A673 (cell line): Measurements from ENCODE around the gene RGS14. TPM values are rescaled to one million over a fixed set of nuclear protein-coding genes. Genes with fewer than 3 reads are reported as not detected.

Source experiments
- BruUV-seq: library from RNA; stranded (reverse); fragments of 400-500 nt; replicated peaks from 2 replicates; lab custom pipeline; 2021; lab: Mats Ljungman, UMichigan
- CTCF ChIA-PET: fragments of 300-600 bp; sonication (Branson Sonifier 250); formaldehyde crosslinking; loops from one replicate; lab custom pipeline; 2022; ENCODE audit warnings: antibody characterized with exemption; lab: Charles Lee
- POLR2A ChIA-PET: fragments of 300-600 bp; sonication (Branson Sonifier 250); formaldehyde crosslinking; loops from one replicate; lab custom pipeline; 2022; ENCODE audit warnings: antibody characterized with exemption; ENCODE audit not compliant: low non-redundant PET; lab: Charles Lee
- DNase-seq: peaks from one replicate; pipeline ENCODE4 v3.0.0-alpha.2; 2015; ENCODE audit warnings: low spot score
- H3K27ac ChIP-seq: fragments of 200-600 bp; sonication (generic); 2 replicates; pipeline ENCODE4 v1.5.1; 2016; ENCODE audit warnings: mixed run types, low read depth, mild to moderate bottlenecking, mixed read lengths, antibody characterized with exemption, low read length; ENCODE audit not compliant: poor library complexity, severe bottlenecking
- H3K27me3 ChIP-seq: fragments of 200-600 bp; sonication (generic); replicated peaks from 2 replicates; pipeline ENCODE4 v1.6.1; 2017; ENCODE audit warnings: mixed run types, low read depth, mild to moderate bottlenecking, mixed read lengths, antibody characterized with exemption, low read length; ENCODE audit not compliant: insufficient read depth, poor library complexity
- H3K36me3 ChIP-seq: fragments of 200-600 bp; sonication (generic); 2 replicates; pipeline ENCODE4 v1.6.1; 2016; ENCODE audit warnings: mixed run types, mild to moderate bottlenecking, mixed read lengths, antibody characterized with exemption, low read length; ENCODE audit not compliant: insufficient read depth, poor library complexity, severe bottlenecking
- H3K4me1 ChIP-seq: fragments of 200-600 bp; sonication (generic); 2 replicates; pipeline ENCODE4 v1.6.1; 2017; ENCODE audit warnings: mixed run types, mild to moderate bottlenecking, mixed read lengths, antibody characterized with exemption, low read length; ENCODE audit not compliant: insufficient read depth, poor library complexity, severe bottlenecking
- H3K4me3 ChIP-seq: fragments of 200-600 bp; sonication (generic); 2 replicates; pipeline ENCODE4 v1.5.1; 2016; ENCODE audit warnings: low read depth, mixed run types, mild to moderate bottlenecking, mixed read lengths, low read length; ENCODE audit not compliant: poor library complexity, severe bottlenecking
- H3K9me3 ChIP-seq: fragments of 200-600 bp; sonication (generic); 2 replicates; pipeline ENCODE4 v1.6.1; 2016; ENCODE audit warnings: mixed run types, low read depth, mild to moderate bottlenecking, mixed read lengths, antibody characterized with exemption, low read length; ENCODE audit not compliant: poor library complexity, severe bottlenecking
- CTCF ChIP-seq: fragments of 300-800, 200-600 bp; sonication (generic); conservative IDR thresholded peaks from 2 replicates; pipeline ENCODE4 v1.5.1; 2017; ENCODE audit warnings: low read depth, mild to moderate bottlenecking, antibody characterized with exemption, low read length, moderate library complexity, mixed read lengths
- EZH2 ChIP-seq: fragments of 200-600 bp; sonication (generic); IDR thresholded peaks from 2 replicates; pipeline ENCODE4 v1.6.1; 2017; ENCODE audit warnings: borderline replicate concordance, low read depth, mild to moderate bottlenecking, mixed read lengths, antibody characterized with exemption, low read length; ENCODE audit not compliant: poor library complexity, severe bottlenecking
- intact Hi-C: fragments of 100-400 bp; cut with micrococcal nuclease; formaldehyde crosslinking; loops from one replicate; pipeline ENCODE4 v1.10.0; 2022; ENCODE audit not compliant: unreplicated experiment
- total RNA-seq: library from RNA; stranded (reverse); gene quantifications from 2 replicates; pipeline ENCODE4 v1.2.3, GENCODE V29; 2021

Gene RGS14
- total RNA-seq, 1 experiment from 2014 or later, result 3.1 TPM

- intact Hi-C loops, result loop anchor here (2.0 kb wide), 2 partner anchors 187 to 197 kb away; partner anchors contain the start of gene PDLIM7
- no peak overlapping the region for H3K27ac ChIP-seq
- TF ChIP-seq EZH2 (no peak), CTCF (peak; percentile 86)
- H3K4me1 ChIP-seq, result peaks cover 20% of the 10 kb centered on the region
- no TSS peak for BruUV-seq
- H3K4me3 ChIP-seq, result peak overlapping the region; percentile 80
- H3K36me3 ChIP-seq, result peaks cover 28% of the 10 kb centered on the region
- DNase-seq, result peak; percentile 70
- no peaks in the 10 kb centered on the region for H3K9me3 ChIP-seq
- no peaks in the 10 kb centered on the region for H3K27me3 ChIP-seq
- ChIA-PET POLR2A (no interaction called here), CTCF (interaction anchor here (0.6 to 1.8 kb wide), 11 partner anchors 8 to 531 kb away, joined by 3 to 18 read pairs (median 4); partner anchors contain the start of gene GRK6)
These were observed 48.2 kb upstream of the RGS14 start for GRCh38 chr5:177309351-177310191.

- ChIA-PET CTCF (interaction anchor here (0.6 to 1.8 kb wide), 9 partner anchors 8 to 501 kb away, joined by 3 to 6 read pairs (median 4); partner anchors contain the start of gene GRK6), POLR2A (no interaction called here)
- DNase-seq, result no peak
- peak overlapping the region; percentile 80 for H3K4me3 ChIP-seq
- no TSS peak for BruUV-seq
- H3K9me3 ChIP-seq, result no peaks in the 10 kb centered on the region
- no peaks in the 10 kb centered on the region for H3K27me3 ChIP-seq
- peaks cover 23% of the 10 kb centered on the region for H3K36me3 ChIP-seq
- intact Hi-C loops, result loop anchor here (2.0 kb wide), 1 partner anchor 186 kb away; the partner anchor contains the start of gene PDLIM7
- TF ChIP-seq CTCF, result no peak
- TF ChIP-seq EZH2, result no peak
- no peak overlapping the region for H3K27ac ChIP-seq
- H3K4me1 ChIP-seq, result peaks cover 20% of the 10 kb centered on the region
These were observed 47.4 kb upstream of the RGS14 start for GRCh38 chr5:177310332-177310731.

DNA sequence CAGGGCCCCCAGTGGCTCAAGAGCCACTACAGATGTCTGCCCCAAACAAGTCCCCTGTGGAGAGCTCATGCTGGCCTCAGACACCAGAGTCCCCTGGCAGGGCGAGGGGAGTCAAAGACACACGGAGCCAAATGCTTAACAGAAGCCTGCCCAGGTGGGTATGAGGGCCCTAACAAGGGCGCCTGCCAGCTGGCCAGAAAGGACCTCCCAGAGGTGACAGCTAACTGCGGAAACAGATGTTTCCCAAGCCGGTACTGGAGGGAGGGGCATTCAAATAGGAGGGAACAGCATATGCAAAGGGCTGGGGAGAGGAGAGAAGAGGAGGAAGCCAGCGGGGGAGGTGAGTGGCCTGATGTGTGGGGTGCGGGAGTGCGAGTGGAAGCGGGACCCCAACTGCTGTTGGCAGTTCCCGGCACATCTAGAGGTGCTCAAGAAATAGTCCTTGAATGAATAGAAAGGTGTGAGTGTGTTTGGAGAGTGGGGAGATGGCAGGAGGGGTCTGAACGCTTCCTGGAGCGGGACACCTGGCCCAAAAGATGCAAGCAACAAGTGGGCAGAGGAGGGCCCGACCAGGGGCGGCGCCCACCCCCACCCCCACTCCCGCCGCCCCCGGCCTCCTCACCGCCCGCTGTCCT, 46.9 kb upstream of the RGS14 start:
- intact Hi-C loops, result loop anchor here (2.0 kb wide), 1 partner anchor 186 kb away; the partner anchor contains the start of gene PDLIM7
- POLR2A ChIA-PET, result interaction anchor here (0.5 kb wide), 1 partner anchor 894 kb away, joined by 3 read pairs; the partner anchor contains the start of gene HNRNPAB
- Histone ChIP-seq H3K4me3 (peak overlapping the region; percentile 80), H3K4me1 (peaks cover 20% of the 10 kb centered on the region), H3K27ac (peak overlapping the region; percentile 97), H3K36me3 (peaks cover 17% of the 10 kb centered on the region), H3K27me3 (no peaks in the 10 kb centered on the region), H3K9me3 (no peaks in the 10 kb centered on the region)
- no peak for TF ChIP-seq CTCF
- no peak for TF ChIP-seq EZH2
- BruUV-seq, result no TSS peak
- CTCF ChIA-PET, result interaction anchor here (1.6 kb wide), 1 partner anchor 41 kb away, joined by 3 read pairs; no protein-coding TSS in a partner anchor
- DNase-seq, result peak; percentile 45
